Measurements from ENCODE around the gene RELB. TPM values are rescaled to one million over a fixed set of nuclear protein-coding genes. Genes with fewer than 3 reads are reported as not detected.

RELB gene
- total and polyA plus RNA-seq, 2 of the 4 experiments (the other 2 are of a cell fraction) = 5.0 to 17.2 TPM

DNA sequence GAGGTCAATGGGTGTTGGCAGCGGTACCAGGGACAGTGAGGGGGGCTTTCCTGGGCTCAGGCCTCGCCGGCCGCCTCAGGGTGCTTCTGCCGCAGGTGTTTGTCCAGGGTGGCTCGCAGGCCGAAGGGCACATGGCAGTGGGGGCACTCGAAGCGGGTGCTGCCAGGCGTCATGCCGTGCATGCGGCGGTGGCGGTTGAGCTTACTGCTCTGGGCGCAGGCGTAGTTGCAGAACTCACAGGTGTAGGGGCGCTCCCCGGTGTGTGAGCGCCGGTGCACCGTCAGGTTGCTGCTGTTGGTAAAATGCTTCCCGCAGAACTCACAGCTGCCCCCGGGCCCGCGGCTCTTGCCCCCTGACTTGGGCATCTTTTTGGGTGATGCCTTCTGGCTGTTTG is 70.3 kb downstream of the RELB start:
- no peak for DNase-seq

More for the DNA sequence above, 70.3 kb downstream of the RELB start:
- Histone ChIP-seq H3K9ac (ENCODE audit: low read depth, low read length) (no peak overlapping the region), H3K79me1 (ENCODE audit: low read depth in 1 of 2, low read length in 2 of 2) (peaks cover 4 to 5% of the 10 kb centered on the region in 2 experiments; a peak in 2 of 4 replicates), H2AK9ac (replicated peaks; ENCODE audit: low read depth, low read length, poor library complexity) (no peak overlapping the region), H2BK20ac (ENCODE audit: low read depth, low read length) (no peak overlapping the region), H3K36me3 (ENCODE audit: control insufficient read depth, insufficient read depth, low read length) (peaks cover 46% of the 10 kb centered on the region), H3K27ac (ENCODE audit: insufficient read depth, low read length) (no peak overlapping the region), H3K18ac (ENCODE audit: low read depth, low read length) (no peak overlapping the region), H2AFZ (replicated peaks; ENCODE audit: low read length, poor library complexity) (no peak overlapping the region), H4K20me1 (ENCODE audit: insufficient read depth, low read length) (no peaks in the 10 kb centered on the region), H2BK15ac (ENCODE audit: low read depth, low read length) (no peak overlapping the region), H3K9me1 (ENCODE audit: insufficient read depth, low read length) (no peaks in the 10 kb centered on the region), H4K91ac (ENCODE audit: insufficient read depth, low read depth, low read length) (no peak overlapping the region), H2AK5ac (ENCODE audit: low read depth, low read length) (no peak overlapping the region), H4K8ac (ENCODE audit: low read depth in 2 of 2, low read length in 2 of 2) (no peak overlapping the region), H3K4me2 (ENCODE audit: low read depth, low read length) (no peak overlapping the region), H3K23ac (ENCODE audit: low read depth, low read length) (no peak overlapping the region), H3K9me3 (ENCODE audit: control insufficient read depth, insufficient read depth, low read length) (no peaks in the 10 kb centered on the region), H2BK120ac (ENCODE audit: low read depth, low read length) (no peak overlapping the region), H3K14ac (replicated peaks; ENCODE audit: low read depth, low read length) (no peak overlapping the region), H3K56ac (ENCODE audit: extremely low read depth, insufficient read depth, low read length) (no peak overlapping the region), H3K27me3 (ENCODE audit: control insufficient read depth, insufficient read depth, low read length) (no peaks in the 10 kb centered on the region), H3K4ac (ENCODE audit: low read depth, low read length) (no peak overlapping the region), H4K5ac (ENCODE audit: low read depth, low read length) (no peak overlapping the region), H3K4me3 (ENCODE audit: insufficient read depth, low read depth, low read length) (no peak overlapping the region), H2BK5ac (ENCODE audit: low read depth, low read length, poor library complexity, severe bottlenecking) (no peak overlapping the region), H3K4me1 (ENCODE audit: control insufficient read depth, insufficient read depth, low read length) (no peaks in the 10 kb centered on the region)
- no TSS peak for BruUV-seq (replicated peaks)
- WGBS, 2 experiments (ENCODE audit: extremely low coverage in 2 of 2, insufficient read length in 1 of 2) = 96% methylated on average over 22 of the region's 25 CpGs; no CpG with 5 or more reads in 1 of the 2 experiments
- ATAC-seq (ENCODE audit: low read depth) = no peak
- intact Hi-C loops (cut with micrococcal nuclease) = no loop called here
- ChIA-PET POLR2A (ENCODE audit: unreplicated experiment) (no interaction called here), CTCF (no interaction called here)
- dilution Hi-C loops (cut with HindIII; ENCODE audit: low sequenced_read_pairs, unreplicated experiment) = no loop called here
- in situ Hi-C loops (cut with MboI; ENCODE audit: low sequenced_read_pairs) = no loop called here
- TF ChIP-seq SMC3 (IDR thresholded peaks at IDR 0.05; ENCODE audit: low read depth, low read length) (no peak), NFE2L2 (IDR thresholded peaks at IDR 0.05; ENCODE audit: low read depth, low read length) (no peak), RFX5 (IDR thresholded peaks at IDR 0.05; ENCODE audit: low read depth, low read length) (no peak), BHLHE40 (IDR thresholded peaks at IDR 0.05; ENCODE audit: low read depth, low read length) (no peak), CTCF (conservative IDR thresholded peaks at IDR 0.05; ENCODE audit: low read depth, low read length) (no peak), FOS (IDR thresholded peaks at IDR 0.05; ENCODE audit: low read depth, low read length) (no peak), MAFK (IDR thresholded peaks at IDR 0.05; ENCODE audit: low read depth, low read length) (no peak), CEBPB (IDR thresholded peaks at IDR 0.05; ENCODE audit: low read depth, low read length) (no peak), POLR2A (IDR thresholded peaks at IDR 0.05; ENCODE audit: low read depth, low read length) (no peak), RAD21 (IDR thresholded peaks at IDR 0.05; ENCODE audit: low read length) (no peak), MAZ (IDR thresholded peaks at IDR 0.05; ENCODE audit: borderline replicate concordance, low read depth, low read length) (no peak), USF2 (IDR thresholded peaks at IDR 0.05; ENCODE audit: low read depth, low read length) (no peak), RCOR1 (IDR thresholded peaks at IDR 0.05; ENCODE audit: insufficient replicate concordance, low read length) (no peak)

Data from IMR-90 (cell line).